ENCODE measurements around the gene MYH8. TPM values are rescaled to one million over a fixed set of nuclear protein-coding genes. Genes with fewer than 3 reads are reported as not detected.

The MYH8 gene
- total and polyA plus RNA-seq, 2 of the 13 experiments (the other 11 are each of a cell fraction or from before 2014, with no cell fraction given) = not detected

- DNase-seq (ENCODE audit: low spot score) (no peak), ATAC-seq (peak; percentile 53; the same call in 1 of the 3 replicates), FAIRE-seq (no peak)
- H3K4me2 ChIP-seq (ENCODE audit: low read depth, low read length) = no peak overlapping the region
- H3K9ac ChIP-seq (ENCODE audit: insufficient read depth, low read depth, low read length) = no peak overlapping the region
- in situ Hi-C loops (cut with HindIII; ENCODE audit: extremely low pct_ligation_motif_present, low pct_unique_long_range_greater_than_20kb) = no loop called here
- no peak overlapping the region for H3K27ac ChIP-seq (ENCODE audit: extremely low read length, insufficient read depth, low read length)
- TF ChIP-seq SMC3 (IDR thresholded peaks at IDR 0.05; ENCODE audit: low read length) (peak; percentile 37; the same call in 1 of the 2 replicates), CTCF (CRISPR knock-in tag; IDR thresholded peaks at IDR 0.05) (peak; percentile 41), ZNF101 (CRISPR knock-in tag; IDR thresholded peaks at IDR 0.05; ENCODE audit: borderline replicate concordance, low read depth) (no peak)
- intact Hi-C loops (cut with micrococcal nuclease; ENCODE audit: unreplicated experiment) = no loop called here
- no peaks in the 10 kb centered on the region for H3K9me3 ChIP-seq (ENCODE audit: low read length)
- 0 out of 5 replicates have a peak, but pooled peaks cover 0 to 3% of the 10 kb centered on the region in 2 experiments for H3K27me3 ChIP-seq (ENCODE audit: control insufficient read depth in 1 of 2, insufficient read depth in 2 of 2, low read length in 2 of 2)
- no peaks in the 10 kb centered on the region for H3K36me3 ChIP-seq (replicated peaks in 1 of 2; ENCODE audit: control insufficient read depth in 1 of 2, insufficient read depth in 2 of 2, low read length in 2 of 2)
- ChIA-PET POLR2A (no interaction called here), CTCF (ENCODE audit: low intra/inter-chr PET ratio, low total read pairs) (interaction anchor here (1.0 kb wide), 1 partner anchor 40 kb away, joined by 4 read pairs; no protein-coding TSS in a partner anchor)
- H3K4me3 ChIP-seq (replicated peaks in 1 of 3; ENCODE audit: insufficient read depth in 1 of 3, low read depth in 2 of 3, low read length in 3 of 3) = no peak overlapping the region
- 0% methylated on average over 1 of the region's 4 CpGs for WGBS (ENCODE audit: low lambda C conversion rate)
- H3K79me2 ChIP-seq (ENCODE audit: insufficient read depth, low read length) = no peaks in the 10 kb centered on the region
- H4K20me1 ChIP-seq (ENCODE audit: insufficient read depth, low read length) = no peaks in the 10 kb centered on the region
- no peak overlapping the region for H2AFZ ChIP-seq (ENCODE audit: low read length)
- no TSS peak for BruUV-seq (replicated peaks)
- H3K4me1 ChIP-seq (ENCODE audit: insufficient read depth, low read length) = no peaks in the 10 kb centered on the region
Measured at GRCh38 chr17:10357768-10358167, 64.0 kb downstream of the MYH8 start.

GRCh38 chr17:10354651-10355050 is 67.1 kb downstream of the MYH8 start:
- ATAC-seq (no peak), FAIRE-seq (no peak), DNase-seq (ENCODE audit: low spot score) (no peak)
- BruUV-seq (replicated peaks) = no TSS peak
- intact Hi-C loops (cut with micrococcal nuclease; ENCODE audit: unreplicated experiment) = no loop called here
- in situ Hi-C loops (cut with HindIII; ENCODE audit: extremely low pct_ligation_motif_present, low pct_unique_long_range_greater_than_20kb) = no loop called here
- no peaks in the 10 kb centered on the region for H3K79me2 ChIP-seq (ENCODE audit: insufficient read depth, low read length)
- no peaks in the 10 kb centered on the region for H3K27me3 ChIP-seq (ENCODE audit: control insufficient read depth in 1 of 2, insufficient read depth in 2 of 2, low read length in 2 of 2)
- WGBS (ENCODE audit: low lambda C conversion rate) = 38% methylated on average over 9 of the region's 9 CpGs
- POLR2A ChIA-PET = no interaction called here
- H3K9me3 ChIP-seq (ENCODE audit: low read length) = no peaks in the 10 kb centered on the region
- H3K36me3 ChIP-seq (replicated peaks in 1 of 2; ENCODE audit: control insufficient read depth in 1 of 2, insufficient read depth in 2 of 2, low read length in 2 of 2) = no peaks in the 10 kb centered on the region
- H3K4me2 ChIP-seq (ENCODE audit: low read depth, low read length) = no peak overlapping the region
- H3K4me1 ChIP-seq (ENCODE audit: insufficient read depth, low read length) = no peaks in the 10 kb centered on the region
- H3K4me3 ChIP-seq (replicated peaks in 1 of 3; ENCODE audit: insufficient read depth in 1 of 3, low read depth in 2 of 3, low read length in 3 of 3) = no peak overlapping the region
- H2AFZ ChIP-seq (ENCODE audit: low read length) = no peak overlapping the region
- no peak overlapping the region for H3K9ac ChIP-seq (ENCODE audit: insufficient read depth, low read depth, low read length)
- CTCF ChIA-PET (ENCODE audit: low intra/inter-chr PET ratio, low total read pairs) = no interaction called here
- no peaks in the 10 kb centered on the region for H4K20me1 ChIP-seq (ENCODE audit: insufficient read depth, low read length)
- H3K27ac ChIP-seq (ENCODE audit: extremely low read length, insufficient read depth, low read length) = no peak overlapping the region
- no peak for TF ChIP-seq ZZZ3 (CRISPR knock-in tag; IDR thresholded peaks at IDR 0.05; ENCODE audit: borderline replicate concordance)
- TF ChIP-seq ZNF816 (CRISPR knock-in tag; IDR thresholded peaks at IDR 0.05; ENCODE audit: borderline replicate concordance) = no peak
- no peak for TF ChIP-seq CHD2 (IDR thresholded peaks at IDR 0.05; ENCODE audit: low read depth, low read length)
- no peak for TF ChIP-seq BCLAF1 (IDR thresholded peaks at IDR 0.05)
- no peak for TF ChIP-seq FOXP1 (IDR thresholded peaks at IDR 0.05)
- TF ChIP-seq FOXP1 (CRISPR knock-in tag; IDR thresholded peaks at IDR 0.05) = no peak
- TF ChIP-seq EED (CRISPR knock-in tag; IDR thresholded peaks at IDR 0.05) = no peak
- no peak for TF ChIP-seq FOXA3 (CRISPR knock-in tag; IDR thresholded peaks at IDR 0.05)

Measured in HepG2 (cell line).